SK-N-SH (cell line): ENCODE data around the gene RNF168. TPM values are rescaled to one million over a fixed set of nuclear protein-coding genes. Genes with fewer than 3 reads are reported as not detected.

Experiments used
- CTCF ChIA-PET: fragments of 300-600, 350-600 bp; formaldehyde crosslinking; extraction: SDS; loops from one replicate; lab custom pipeline; 2021; lab: Yijun Ruan, JAX
- POLR2A ChIA-PET: fragments of 350-600 bp; sonication (Branson Sonifier 250); formaldehyde crosslinking; extraction: SDS; loops from one replicate; lab custom pipeline; 2020; ENCODE audit warnings: antibody characterized with exemption, inconsistent platforms; lab: Yijun Ruan, JAX
- DNase-seq: peaks from one replicate; pipeline ENCODE4 v3.0.0; 2012
- H2AFZ ChIP-seq: fragments of 200-600 bp; sonication (generic); 2 replicates; pipeline ENCODE4 v1.8.1; 2016; ENCODE audit warnings: antibody characterized with exemption, mild to moderate bottlenecking, low read depth
- H3F3A ChIP-seq: fragments of 200-600 bp; sonication (generic); replicated peaks from 2 replicates; pipeline ENCODE3; 2016; ENCODE audit warnings: antibody characterized with exemption, mild to moderate bottlenecking; ENCODE audit not compliant: insufficient read depth
- H3K27ac ChIP-seq, 2 experiments: fragments of 200-500 bp in 1 of 2; fragments of 200-600 bp in 1 of 2; sonication (Bioruptor generic) in 1 of 2; sonication (generic), shearing (Covaris generic) in 1 of 2; 2 replicates each; pipeline versions ENCODE4 v1.5.1 to v1.6.1; 2014 to 2016; ENCODE audit warnings: low read depth in 2 of 2, inconsistent platforms in 1 of 2, low read length in 1 of 2, mild to moderate bottlenecking in 1 of 2, mixed read lengths in 1 of 2
- H3K27me3 ChIP-seq: fragments of 200-600 bp; sonication (generic), shearing (Covaris generic); 2 replicates; pipeline ENCODE4 v1.6.1; 2016; ENCODE audit warnings: mixed run types; ENCODE audit not compliant: insufficient read depth
- H3K36me3 ChIP-seq, 2 experiments: fragments of 200-500 bp in 1 of 2; fragments of 200-600 bp in 1 of 2; sonication (Bioruptor generic) in 1 of 2; sonication (generic) in 1 of 2; replicated peaks in 1 of 2; 2 replicates each; pipeline versions ENCODE3 to v1.5.1; 2014 to 2016; ENCODE audit warnings: low read length in 1 of 2, mild to moderate bottlenecking in 1 of 2; ENCODE audit not compliant: insufficient read depth in 2 of 2, control insufficient read depth in 1 of 2
- H3K4me1 ChIP-seq, 2 experiments: fragments of 200-500 bp in 1 of 2; fragments of 200-600 bp in 1 of 2; sonication (Bioruptor generic) in 1 of 2; sonication (generic), shearing (Covaris generic) in 1 of 2; 2 replicates each; pipeline versions ENCODE4 v1.5.1 to v1.6.1; 2014 to 2016; ENCODE audit warnings: low read depth in 1 of 2, low read length in 1 of 2, mixed run types in 1 of 2; ENCODE audit not compliant: insufficient read depth in 2 of 2, control insufficient read depth in 1 of 2
- H3K4me2 ChIP-seq: fragments of 200-600 bp; sonication (generic), shearing (Covaris generic); 2 replicates; pipeline ENCODE4 v1.6.1; 2017; ENCODE audit warnings: mixed run types
- H3K4me3 ChIP-seq, 2 experiments: fragments of 200-500 bp in 1 of 2; fragments of 200-600 bp in 1 of 2; sonication (Bioruptor generic) in 1 of 2; sonication (generic), shearing (Covaris generic) in 1 of 2; 2 replicates each; pipeline versions ENCODE4 v1.5.1 to v1.8.1; 2014 to 2016; ENCODE audit warnings: low read depth in 2 of 2, inconsistent platforms in 1 of 2, low read length in 1 of 2, mild to moderate bottlenecking in 1 of 2, mixed read lengths in 1 of 2, moderate library complexity in 1 of 2
- H3K79me2 ChIP-seq: fragments of 200-600 bp; sonication (generic); 2 replicates; pipeline ENCODE4 v1.8.1; 2017; ENCODE audit warnings: mild to moderate bottlenecking; ENCODE audit not compliant: insufficient read depth
- H3K9ac ChIP-seq: fragments of 200-600 bp; sonication (generic); 2 replicates; pipeline ENCODE4 v1.6.1; 2017; ENCODE audit warnings: mixed run types
- H3K9me2 ChIP-seq: fragments of 200-600 bp; sonication (generic); 2 replicates; pipeline ENCODE4 v1.6.1; 2017; ENCODE audit warnings: mixed run types
- H3K9me3 ChIP-seq: fragments of 200-600 bp; sonication (generic); 2 replicates; pipeline ENCODE4 v1.6.1; 2017; ENCODE audit warnings: mixed run types, mild to moderate bottlenecking, moderate library complexity
- H4K20me1 ChIP-seq: fragments of 200-600 bp; sonication (generic); 2 replicates; pipeline ENCODE4 v1.6.1; 2017; ENCODE audit warnings: mild to moderate bottlenecking, mixed run types; ENCODE audit not compliant: insufficient read depth
- EZH2phosphoT487 ChIP-seq: fragments of 200-600 bp; sonication (generic); IDR thresholded peaks from 2 replicates; pipeline ENCODE4 v1.6.1; 2017; ENCODE audit warnings: low read depth, mixed run types, mild to moderate bottlenecking, antibody characterized with exemption, moderate library complexity, borderline replicate concordance
- FOSL2 ChIP-seq: IDR thresholded peaks from 2 replicates; pipeline ENCODE4 v1.4.0; 2012; ENCODE audit warnings: low read depth, mild to moderate bottlenecking, moderate library complexity, borderline replicate concordance
- FOXJ3 ChIP-seq: sonication (generic); formaldehyde crosslinking; IDR thresholded peaks from 2 replicates; pipeline ENCODE4 v1.5.1; 2020; ENCODE audit warnings: mild to moderate bottlenecking, missing genetic modification reagents
- FOXM1 ChIP-seq: IDR thresholded peaks from 2 replicates; pipeline ENCODE4 v1.4.0; 2012; ENCODE audit warnings: low read depth, mild to moderate bottlenecking
- GABPA ChIP-seq: IDR thresholded peaks from 2 replicates; pipeline ENCODE4 v1.4.0; 2012; ENCODE audit warnings: low read depth, mild to moderate bottlenecking
- JUND ChIP-seq: IDR thresholded peaks from 2 replicates; pipeline ENCODE4 v1.4.0; 2012
- MXI1 ChIP-seq: IDR thresholded peaks from 2 replicates; pipeline ENCODE4 v1.6.1; 2012; ENCODE audit warnings: mild to moderate bottlenecking, low read depth, low read length, improper control_type of control experiment
- NFIC ChIP-seq: IDR thresholded peaks from 2 replicates; pipeline ENCODE4 v1.4.0; 2012; ENCODE audit warnings: borderline replicate concordance
- NRF1 ChIP-seq: IDR thresholded peaks from 2 replicates; pipeline ENCODE4 v1.6.1; 2012; ENCODE audit warnings: low read depth, mild to moderate bottlenecking, low read length
- POLR2AphosphoS5 ChIP-seq: IDR thresholded peaks from 2 replicates; pipeline ENCODE4 v1.6.1; 2012; ENCODE audit warnings: low read depth, low read length
- RAD21 ChIP-seq: IDR thresholded peaks from 2 replicates; pipeline ENCODE4 v1.6.1; 2012; ENCODE audit warnings: mild to moderate bottlenecking, low read length
- RCOR1 ChIP-seq: fragments of 150-350 bp; IDR thresholded peaks from 2 replicates; pipeline ENCODE4 v1.6.1; 2017; ENCODE audit warnings: antibody characterized with exemption, low read length
- RXRA ChIP-seq: IDR thresholded peaks from 2 replicates; pipeline ENCODE4 v1.4.0; 2012; ENCODE audit warnings: low read depth, mild to moderate bottlenecking, borderline replicate concordance
- SMC3 ChIP-seq: IDR thresholded peaks from 2 replicates; pipeline ENCODE4 v1.6.1; 2012; ENCODE audit warnings: low read depth, low read length, improper control_type of control experiment
- TAF1 ChIP-seq: IDR thresholded peaks from 2 replicates; pipeline ENCODE4 v1.6.1; 2012; ENCODE audit warnings: low read depth, mild to moderate bottlenecking, low read length, moderate library complexity, borderline replicate concordance
- TCF12 ChIP-seq: IDR thresholded peaks from 2 replicates; pipeline ENCODE4 v1.4.0; 2012
- TEAD4 ChIP-seq: IDR thresholded peaks from 2 replicates; pipeline ENCODE4 v1.4.0; 2012; ENCODE audit warnings: mild to moderate bottlenecking, borderline replicate concordance; ENCODE audit not compliant: insufficient read depth
- YY1 ChIP-seq: IDR thresholded peaks from 2 replicates; pipeline ENCODE4 v1.4.0; 2012; ENCODE audit warnings: low read depth, mild to moderate bottlenecking
- WGBS: methylation state at CpG from one replicate; pipeline ENCODE4 v1.1.6; 2017; ENCODE audit warnings: low lambda C conversion rate; 5-methylcytosine and 5-hydroxymethylcytosine counted together
- polyA plus RNA-seq, 3 experiments: library from polyadenylated mRNA; depleted of rRNA; stranded (reverse); fragments of >200 nt; gene quantifications; 2 replicates each; pipeline ENCODE4 v1.2.3, GENCODE V29; 2012
- TF ChIP-seq, protein P1 (sequence below): fragments of 150-350 bp; IDR thresholded peaks from 2 replicates; pipeline ENCODE4 v1.6.1; 2016; ENCODE audit warnings: mild to moderate bottlenecking, low read depth, low read length
- TF ChIP-seq, protein P2 (sequence below): fragments of 150-350 bp; IDR thresholded peaks from 2 replicates; pipeline ENCODE4 v1.6.1; 2017; ENCODE audit warnings: antibody characterized with exemption, low read length, low read depth, borderline replicate concordance
- TF ChIP-seq, protein P3 (sequence below): IDR thresholded peaks from 2 replicates; pipeline ENCODE4 v1.4.0; 2012; ENCODE audit warnings: low read depth
- TF ChIP-seq, protein P4 (sequence below): IDR thresholded peaks from 2 replicates; pipeline ENCODE4; 2012

Gene RNF168
- polyA plus RNA-seq, 1 of the 3 experiments (the other 2 are of a cell fraction) = 1.9 TPM

DNA sequence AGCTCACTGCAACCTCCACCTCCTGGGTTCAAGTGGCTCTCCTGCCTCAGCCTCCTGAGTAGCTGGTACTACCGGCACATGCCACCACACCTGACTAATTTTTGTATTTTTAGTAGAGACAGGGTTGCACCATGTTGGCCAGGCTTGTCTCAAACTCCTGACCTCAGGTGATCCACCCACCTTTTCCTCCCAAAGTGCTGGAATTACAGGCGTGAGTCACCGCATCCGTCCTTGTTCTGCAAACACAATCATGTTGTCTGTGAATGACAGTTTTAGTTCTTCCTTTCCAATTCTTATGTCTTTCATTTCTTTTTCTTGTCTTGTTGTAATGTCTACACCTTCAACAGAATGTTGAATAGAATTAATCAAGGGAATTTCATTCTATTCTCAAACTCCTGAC, 27.9 kb upstream of the RNF168 start:
- Histone ChIP-seq H3K36me3 (no peaks in the 10 kb centered on the region), H3K4me2 (no peak overlapping the region), H4K20me1 (no peaks in the 10 kb centered on the region), H3K27me3 (no peaks in the 10 kb centered on the region), H3K4me3 (no peak overlapping the region), H3K9me2 (no peaks in the 10 kb centered on the region), H3K27ac (no peak overlapping the region), H3K79me2 (no peaks in the 10 kb centered on the region), H2AFZ (no peak overlapping the region), H3K9ac (no peak overlapping the region), H3F3A (peaks cover 11% of the 10 kb centered on the region), H3K4me1 (no peaks in the 10 kb centered on the region; a peak in 1 of 4 replicates), H3K9me3 (0 out of 2 replicates have a peak, but pooled peaks cover 5% of the 10 kb centered on the region)
- no peak for TF ChIP-seq RCOR1
- TF ChIP-seq, protein P1, sequence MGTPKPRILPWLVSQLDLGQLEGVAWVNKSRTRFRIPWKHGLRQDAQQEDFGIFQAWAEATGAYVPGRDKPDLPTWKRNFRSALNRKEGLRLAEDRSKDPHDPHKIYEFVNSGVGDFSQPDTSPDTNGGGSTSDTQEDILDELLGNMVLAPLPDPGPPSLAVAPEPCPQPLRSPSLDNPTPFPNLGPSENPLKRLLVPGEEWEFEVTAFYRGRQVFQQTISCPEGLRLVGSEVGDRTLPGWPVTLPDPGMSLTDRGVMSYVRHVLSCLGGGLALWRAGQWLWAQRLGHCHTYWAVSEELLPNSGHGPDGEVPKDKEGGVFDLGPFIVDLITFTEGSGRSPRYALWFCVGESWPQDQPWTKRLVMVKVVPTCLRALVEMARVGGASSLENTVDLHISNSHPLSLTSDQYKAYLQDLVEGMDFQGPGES = no peak
- no peak for TF ChIP-seq TAF1
- no peak for TF ChIP-seq RXRA
- TF ChIP-seq MXI1 = no peak
- TF ChIP-seq GABPA = no peak
- TF ChIP-seq, protein P2, sequence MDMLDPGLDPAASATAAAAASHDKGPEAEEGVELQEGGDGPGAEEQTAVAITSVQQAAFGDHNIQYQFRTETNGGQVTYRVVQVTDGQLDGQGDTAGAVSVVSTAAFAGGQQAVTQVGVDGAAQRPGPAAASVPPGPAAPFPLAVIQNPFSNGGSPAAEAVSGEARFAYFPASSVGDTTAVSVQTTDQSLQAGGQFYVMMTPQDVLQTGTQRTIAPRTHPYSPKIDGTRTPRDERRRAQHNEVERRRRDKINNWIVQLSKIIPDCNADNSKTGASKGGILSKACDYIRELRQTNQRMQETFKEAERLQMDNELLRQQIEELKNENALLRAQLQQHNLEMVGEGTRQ = no peak
- POLR2A ChIA-PET = no interaction called here
- DNase-seq = no peak
- 93% methylated on average over 4 of the region's 4 CpGs for whole genome bisulfite sequencing
- CTCF ChIA-PET = no interaction called here

DNA sequence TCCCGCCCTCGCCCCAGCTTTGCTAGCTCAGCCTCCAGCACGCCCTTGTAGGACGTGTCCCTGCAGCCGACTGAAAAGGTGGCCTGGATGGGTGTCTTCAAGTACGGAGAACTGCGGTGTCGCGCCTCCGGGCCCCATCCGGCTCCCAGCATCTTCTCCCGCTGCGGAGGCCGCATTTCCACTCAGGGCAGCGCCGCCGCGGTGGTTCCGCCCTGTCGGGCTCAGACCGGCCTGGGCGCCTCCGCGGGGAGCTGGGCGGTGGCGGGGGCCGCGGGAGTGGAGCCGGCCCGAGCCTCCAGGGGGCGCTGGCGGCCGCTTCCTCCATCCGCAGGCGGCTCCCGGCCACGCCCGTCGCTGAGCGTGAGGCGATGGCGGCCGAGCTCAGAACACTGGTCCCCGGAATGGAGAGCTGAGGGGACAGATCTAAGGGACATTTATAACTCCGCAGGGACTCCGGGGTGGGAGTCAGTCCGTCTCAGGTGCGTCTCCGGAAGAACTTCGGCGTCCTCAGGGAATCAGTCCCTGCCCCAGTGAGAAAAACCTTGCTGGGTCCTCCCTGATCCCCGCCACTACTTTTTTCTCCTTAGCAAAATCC, 25.2 kb upstream of the RNF168 start:
- 21% methylated on average over 26 of the region's 52 CpGs for WGBS
- peak overlapping the region; percentile 86; the same call in 1 of the 2 replicates for H2AFZ ChIP-seq
- H3K79me2 ChIP-seq = no peaks in the 10 kb centered on the region
- peak overlapping the region; percentile 63 for H3K9ac ChIP-seq
- POLR2A ChIA-PET = interaction anchor here (1.0 to 1.4 kb wide), 5 partner anchors 25 to 339 kb away, joined by 3 to 4 read pairs (median 4); partner anchors contain the start of genes DYNLT2B, RNF168 and SENP5
- H4K20me1 ChIP-seq = no peaks in the 10 kb centered on the region
- peak overlapping the region; percentile 65 for H3K4me2 ChIP-seq
- DNase-seq = peak; percentile 97
- H3K4me1 ChIP-seq = no peaks in the 10 kb centered on the region; a peak in 1 of 4 replicates
- H3K36me3 ChIP-seq = no peaks in the 10 kb centered on the region
- peak overlapping the region; percentile 32 to 65; a peak in 3 of 4 replicates for H3K27ac ChIP-seq
- CTCF ChIA-PET = interaction anchor here (0.6 to 2.3 kb wide), 41 partner anchors 8 to 468 kb away, joined by 3 to 12 read pairs (median 4); partner anchors contain the start of genes FBXO45, PAK2, PIGZ and WDR53
- no peaks in the 10 kb centered on the region for H3K27me3 ChIP-seq
- 0 out of 2 replicates have a peak, but pooled peaks cover 5% of the 10 kb centered on the region for H3K9me3 ChIP-seq
- peak overlapping the region; percentile 46 to 54; a peak in 3 of 4 replicates for H3K4me3 ChIP-seq
- peaks cover 11% of the 10 kb centered on the region for H3F3A ChIP-seq
- no peaks in the 10 kb centered on the region for H3K9me2 ChIP-seq
- TF ChIP-seq JUND (no peak), RCOR1 (no peak), FOSL2 (no peak), TCF12 (no peak), POLR2AphosphoS5 (peak; percentile 64), TEAD4 (no peak), NRF1 (no peak), YY1 (peak; percentile 70), MXI1 (no peak), RXRA (no peak), GABPA (no peak), SMC3 (peak; percentile 25; the same call in 1 of the 2 replicates), FOXJ3 (no peak), EZH2phosphoT487 (no peak), FOXM1 (no peak), NFIC (no peak), RAD21 (peak; percentile 35)
- TF ChIP-seq, protein P2 = no peak
- TF ChIP-seq, protein P3, sequence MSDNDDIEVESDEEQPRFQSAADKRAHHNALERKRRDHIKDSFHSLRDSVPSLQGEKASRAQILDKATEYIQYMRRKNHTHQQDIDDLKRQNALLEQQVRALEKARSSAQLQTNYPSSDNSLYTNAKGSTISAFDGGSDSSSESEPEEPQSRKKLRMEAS = no peak
- TF ChIP-seq, protein P4, sequence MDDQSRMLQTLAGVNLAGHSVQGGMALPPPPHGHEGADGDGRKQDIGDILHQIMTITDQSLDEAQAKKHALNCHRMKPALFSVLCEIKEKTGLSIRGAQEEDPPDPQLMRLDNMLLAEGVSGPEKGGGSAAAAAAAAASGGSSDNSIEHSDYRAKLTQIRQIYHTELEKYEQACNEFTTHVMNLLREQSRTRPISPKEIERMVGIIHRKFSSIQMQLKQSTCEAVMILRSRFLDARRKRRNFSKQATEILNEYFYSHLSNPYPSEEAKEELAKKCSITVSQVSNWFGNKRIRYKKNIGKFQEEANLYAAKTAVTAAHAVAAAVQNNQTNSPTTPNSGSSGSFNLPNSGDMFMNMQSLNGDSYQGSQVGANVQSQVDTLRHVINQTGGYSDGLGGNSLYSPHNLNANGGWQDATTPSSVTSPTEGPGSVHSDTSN = no peak
- TF ChIP-seq, protein P1 = no peak
